Upper lobe of left lung (tissue), 4 donors: ENCODE results near the gene MAP7D3.

Experiments used
- CTCF ChIP-seq, 6 experiments: fragments of 450-650 bp in 4 of 6; fragments of 200-600 bp in 2 of 6; sonication (generic) in 2 of 6; IDR thresholded peaks; one replicate each; pipeline ENCODE4 v1.5.1; 2016 to 2019; ENCODE audit warnings: antibody characterized with exemption in 6 of 6
- EP300 ChIP-seq, 4 donors: sonication (generic); formaldehyde crosslinking; IDR thresholded peaks; one replicate each; pipeline ENCODE4 v1.5.1; 2017; ENCODE audit warnings: antibody characterized with exemption in 4 of 4, control low read depth in 2 of 4
- POLR2A ChIP-seq, 4 donors: fragments of 450-650 bp; IDR thresholded peaks; one replicate each; pipeline ENCODE4 v1.5.1; 2016 to 2017; ENCODE audit warnings: antibody characterized with exemption in 4 of 4, mild to moderate bottlenecking in 2 of 4

- TF ChIP-seq CTCF (IDR thresholded peaks at IDR 0.05) (no peak), POLR2A (IDR thresholded peaks at IDR 0.05) (no peak), EP300 (IDR thresholded peaks at IDR 0.05) (no peak)
Observed at GRCh38 chrX:136227948-136228838, 23.0 kb downstream of the MAP7D3 start.
